Measurements from ENCODE around the gene TRIM29. TPM values are rescaled to one million over a fixed set of nuclear protein-coding genes. Genes with fewer than 3 reads are reported as not detected.

TRIM29 gene
- total and polyA plus RNA-seq, 12 donors: 0.24 to 4.3 (median 1.1) TPM; not detected in 3

GRCh38 chr11:120121914-120122473 is 15.9 kb downstream of the TRIM29 start:
- TF ChIP-seq, protein P1, sequence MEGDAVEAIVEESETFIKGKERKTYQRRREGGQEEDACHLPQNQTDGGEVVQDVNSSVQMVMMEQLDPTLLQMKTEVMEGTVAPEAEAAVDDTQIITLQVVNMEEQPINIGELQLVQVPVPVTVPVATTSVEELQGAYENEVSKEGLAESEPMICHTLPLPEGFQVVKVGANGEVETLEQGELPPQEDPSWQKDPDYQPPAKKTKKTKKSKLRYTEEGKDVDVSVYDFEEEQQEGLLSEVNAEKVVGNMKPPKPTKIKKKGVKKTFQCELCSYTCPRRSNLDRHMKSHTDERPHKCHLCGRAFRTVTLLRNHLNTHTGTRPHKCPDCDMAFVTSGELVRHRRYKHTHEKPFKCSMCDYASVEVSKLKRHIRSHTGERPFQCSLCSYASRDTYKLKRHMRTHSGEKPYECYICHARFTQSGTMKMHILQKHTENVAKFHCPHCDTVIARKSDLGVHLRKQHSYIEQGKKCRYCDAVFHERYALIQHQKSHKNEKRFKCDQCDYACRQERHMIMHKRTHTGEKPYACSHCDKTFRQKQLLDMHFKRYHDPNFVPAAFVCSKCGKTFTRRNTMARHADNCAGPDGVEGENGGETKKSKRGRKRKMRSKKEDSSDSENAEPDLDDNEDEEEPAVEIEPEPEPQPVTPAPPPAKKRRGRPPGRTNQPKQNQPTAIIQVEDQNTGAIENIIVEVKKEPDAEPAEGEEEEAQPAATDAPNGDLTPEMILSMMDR (IDR thresholded peaks at IDR 0.05): no peak
- no peak for TF ChIP-seq POLR2A (IDR thresholded peaks at IDR 0.05)
- Histone ChIP-seq H3K36me3 (replicated peaks in 1 of 2) (no peaks in the 10 kb centered on the region), H3K4me3 (no peak overlapping the region), H3K9me3 (replicated peaks in 1 of 3) (no peaks in the 10 kb centered on the region), H3K4me1 (replicated peaks in 1 of 2) (no peaks in the 10 kb centered on the region), H3K27me3 (no peaks in the 10 kb centered on the region), H3K27ac (no peak overlapping the region)
- WGBS, 4 donors: 67 to 88% (median 83%) methylated on average over 7 to 9 of the region's 9 CpGs
- intact Hi-C loops (cut with DNase I): no loop called here
- peak in 1 of 7 donors; percentile 9 for DNase-seq

GRCh38 chr11:120121336-120121735 is 16.6 kb downstream of the TRIM29 start:
- Histone ChIP-seq H3K4me3 (no peak overlapping the region), H3K27me3 (no peaks in the 10 kb centered on the region), H3K9me3 (replicated peaks in 1 of 3) (no peaks in the 10 kb centered on the region), H3K4me1 (replicated peaks in 1 of 2) (no peaks in the 10 kb centered on the region), H3K27ac (no peak overlapping the region), H3K36me3 (replicated peaks in 1 of 2) (no peaks in the 10 kb centered on the region)
- intact Hi-C loops (cut with DNase I): no loop called here
- 77 to 84% (median 80%) methylated on average over 2 to 3 of the region's 3 CpGs for WGBS, 4 donors
- TF ChIP-seq POLR2A (IDR thresholded peaks at IDR 0.05): no peak
- TF ChIP-seq, protein P1 (IDR thresholded peaks at IDR 0.05): no peak
- DNase-seq: no peak

GRCh38 chr11:120120805-120121335 is 17.0 kb downstream of the TRIM29 start:
- intact Hi-C loops (cut with DNase I): no loop called here
- WGBS, 4 donors: 76 to 83% (median 80%) methylated on average over 6 to 8 of the region's 8 CpGs
- no peaks in the 10 kb centered on the region for H3K36me3 ChIP-seq (replicated peaks in 1 of 2)

DNA sequence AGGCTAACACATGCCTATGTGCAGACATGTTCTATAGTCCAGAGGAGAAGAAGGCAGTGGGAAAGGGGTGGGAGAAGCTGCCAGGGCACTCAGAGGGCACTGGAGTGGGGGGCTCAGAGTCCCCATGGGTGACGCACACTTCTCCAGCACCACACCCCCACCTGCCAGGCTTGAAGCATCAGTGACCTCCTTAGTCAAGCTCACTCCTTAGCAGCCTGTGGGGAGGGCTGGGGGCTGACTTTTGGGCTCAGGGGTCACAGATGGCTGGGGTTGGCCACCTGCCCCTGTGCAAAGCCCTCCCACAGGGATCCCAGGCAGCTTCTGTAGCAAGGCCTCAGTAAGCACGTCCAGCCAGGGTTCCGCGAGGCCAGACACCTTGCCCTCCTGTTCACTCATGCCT is 18.8 kb downstream of the TRIM29 start:
- TF ChIP-seq, protein P1 (IDR thresholded peaks at IDR 0.05): no peak
- TF ChIP-seq POLR2A (IDR thresholded peaks at IDR 0.05): no peak
- H3K4me1 ChIP-seq (replicated peaks in 1 of 2): no peaks in the 10 kb centered on the region
- H3K9me3 ChIP-seq (replicated peaks in 1 of 3): no peaks in the 10 kb centered on the region
- H3K4me3 ChIP-seq: no peak overlapping the region
- no peak for DNase-seq
- intact Hi-C loops (cut with DNase I): loop anchor here in 1 of 2 donors (10.0 kb wide), 2 partner anchors 454 to 634 kb away; no protein-coding TSS in a partner anchor
- H3K36me3 ChIP-seq (replicated peaks in 1 of 2): no peaks in the 10 kb centered on the region
- no peak overlapping the region for H3K27ac ChIP-seq
- WGBS, 4 donors: 90 to 97% (median 92%) methylated on average over 4 of the region's 4 CpGs
- no peaks in the 10 kb centered on the region for H3K27me3 ChIP-seq

More at GRCh38 chr11:120120805-120121335, 17.0 kb downstream of the TRIM29 start:
- Histone ChIP-seq H3K27me3 (no peaks in the 10 kb centered on the region), H3K27ac (no peak overlapping the region), H3K4me3 (no peak overlapping the region), H3K9me3 (replicated peaks in 1 of 3) (no peaks in the 10 kb centered on the region), H3K4me1 (replicated peaks in 1 of 2) (no peaks in the 10 kb centered on the region)
- DNase-seq: no peak
- TF ChIP-seq, protein P1 (IDR thresholded peaks at IDR 0.05): no peak
- no peak for TF ChIP-seq POLR2A (IDR thresholded peaks at IDR 0.05)
